Upper lobe of left lung (tissue), 6 donors: ENCODE results near the gene CCDC201. TPM values are rescaled to one million over a fixed set of nuclear protein-coding genes. Genes with fewer than 3 reads are reported as not detected.

Experiments used
- ATAC-seq, 2 donors: fragments of 200-7000 bp; cut with Tn5 transposase; one replicate each; pipeline ENCODE4 v1.9.1; 2022; ENCODE audit warnings: mild to moderate bottlenecking in 2 of 2, moderate library complexity in 2 of 2; ENCODE audit not compliant: low FRiP score in 2 of 2
- DNase-seq, 2 donors: peaks; one replicate each; pipeline ENCODE4 v3.0.0-alpha.2; 2019 to 2020
- H3K27ac ChIP-seq, 4 donors: fragments of 200-600 bp; sonication (generic); one replicate each; pipeline ENCODE4 v1.5.1; 2016 to 2019
- H3K27me3 ChIP-seq, 4 donors: fragments of 200-600 bp; sonication (generic); one replicate each; pipeline ENCODE4 v1.5.1; 2017 to 2019
- H3K36me3 ChIP-seq, 4 donors: fragments of 200-600 bp; sonication (generic); one replicate each; pipeline ENCODE4 v1.5.1; 2016 to 2019
- H3K4me1 ChIP-seq, 4 donors: fragments of 200-600 bp; sonication (generic); one replicate each; pipeline ENCODE4 v1.5.1; 2018 to 2019
- H3K4me3 ChIP-seq, 4 donors: fragments of 200-600 bp; sonication (generic); one replicate each; pipeline ENCODE4 v1.5.1; 2017 to 2019; ENCODE audit warnings: mild to moderate bottlenecking in 2 of 4, moderate library complexity in 1 of 4
- H3K9me3 ChIP-seq, 4 donors: fragments of 200-600 bp; sonication (generic); one replicate each; pipeline ENCODE4 v1.5.1; 2018 to 2019
- EP300 ChIP-seq, 4 donors: sonication (generic); formaldehyde crosslinking; IDR thresholded peaks; one replicate each; pipeline ENCODE4 v1.5.1; 2017; ENCODE audit warnings: antibody characterized with exemption in 4 of 4, control low read depth in 2 of 4
- POLR2A ChIP-seq, 4 donors: fragments of 450-650 bp; IDR thresholded peaks; one replicate each; pipeline ENCODE4 v1.5.1; 2016 to 2017; ENCODE audit warnings: antibody characterized with exemption in 4 of 4, mild to moderate bottlenecking in 2 of 4
- POLR2AphosphoS5 ChIP-seq, 2 donors: sonication (generic); formaldehyde crosslinking; IDR thresholded peaks; one replicate each; pipeline ENCODE4 v1.5.1; 2017; ENCODE audit warnings: antibody characterized with exemption in 2 of 2
- WGBS, 2 donors: methylation state at CpG; one replicate each; pipeline ENCODE4 v1.1.5; 2017 to 2018; 5-methylcytosine and 5-hydroxymethylcytosine counted together
- total RNA-seq, 6 donors: library from RNA; depleted of rRNA in 4 of 6; stranded (reverse); fragments of >200 nt in 4 of 6; gene quantifications; one replicate each; pipeline versions ENCODE4 v1.1.0 to v1.2.1, GENCODE V29; 2016 to 2021
- TF ChIP-seq, protein P1 (sequence below), 6 experiments: fragments of 450-650 bp in 4 of 6; fragments of 200-600 bp in 2 of 6; sonication (generic) in 2 of 6; IDR thresholded peaks; one replicate each; pipeline ENCODE4 v1.5.1; 2016 to 2019; ENCODE audit warnings: antibody characterized with exemption in 6 of 6
- donor health status: DM: no; HTN: no; CAD: no; lungs with moderate emphysema.
- donor health status: DM: no; HTN: yes; CAD: no; lungs with severe emphysema.

CCDC201 gene
- total RNA-seq, 6 donors from 2014 or later: not detected

DNA sequence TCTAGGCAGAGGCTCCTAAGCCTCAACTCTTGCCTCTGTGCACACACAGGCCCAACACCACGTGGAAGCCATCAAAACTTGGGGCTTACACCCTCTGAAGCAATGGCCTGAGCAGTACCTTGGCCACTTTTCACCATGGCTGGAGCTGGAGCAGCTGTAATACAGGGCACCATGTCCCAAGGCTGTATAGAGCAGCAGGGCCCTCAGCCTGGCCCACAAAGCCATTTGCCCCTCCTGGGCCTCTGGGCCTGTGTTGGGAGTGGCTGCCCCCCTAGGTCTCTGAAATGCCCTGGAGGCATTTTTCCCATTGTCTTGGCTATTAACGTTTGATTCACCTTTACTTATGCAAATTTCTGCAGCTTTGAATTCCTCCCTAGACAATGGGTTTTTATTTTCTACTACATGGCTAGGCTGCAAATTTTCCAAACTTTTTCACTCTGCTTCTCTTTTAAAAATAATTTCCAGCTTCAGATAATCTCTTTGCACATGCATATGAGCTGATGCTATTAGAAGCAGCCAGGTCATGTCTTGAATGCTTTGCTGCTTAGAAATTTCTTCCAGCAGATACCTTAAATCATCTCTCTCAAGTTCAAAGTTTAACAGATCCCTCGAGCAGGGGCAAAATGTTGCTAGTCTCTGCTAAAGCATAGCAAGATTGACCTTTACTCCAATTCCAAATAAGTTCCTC, 5.7 kb upstream of the CCDC201 start:
- no peak for DNase-seq
- no peaks in the 10 kb centered on the region for H3K36me3 ChIP-seq
- no peak overlapping the region for H3K27ac ChIP-seq
- ATAC-seq: no peak
- no peaks in the 10 kb centered on the region for H3K27me3 ChIP-seq
- TF ChIP-seq POLR2AphosphoS5 (IDR thresholded peaks at IDR 0.05) (no peak), POLR2A (IDR thresholded peaks at IDR 0.05) (no peak), EP300 (IDR thresholded peaks at IDR 0.05) (no peak)
- TF ChIP-seq, protein P1, sequence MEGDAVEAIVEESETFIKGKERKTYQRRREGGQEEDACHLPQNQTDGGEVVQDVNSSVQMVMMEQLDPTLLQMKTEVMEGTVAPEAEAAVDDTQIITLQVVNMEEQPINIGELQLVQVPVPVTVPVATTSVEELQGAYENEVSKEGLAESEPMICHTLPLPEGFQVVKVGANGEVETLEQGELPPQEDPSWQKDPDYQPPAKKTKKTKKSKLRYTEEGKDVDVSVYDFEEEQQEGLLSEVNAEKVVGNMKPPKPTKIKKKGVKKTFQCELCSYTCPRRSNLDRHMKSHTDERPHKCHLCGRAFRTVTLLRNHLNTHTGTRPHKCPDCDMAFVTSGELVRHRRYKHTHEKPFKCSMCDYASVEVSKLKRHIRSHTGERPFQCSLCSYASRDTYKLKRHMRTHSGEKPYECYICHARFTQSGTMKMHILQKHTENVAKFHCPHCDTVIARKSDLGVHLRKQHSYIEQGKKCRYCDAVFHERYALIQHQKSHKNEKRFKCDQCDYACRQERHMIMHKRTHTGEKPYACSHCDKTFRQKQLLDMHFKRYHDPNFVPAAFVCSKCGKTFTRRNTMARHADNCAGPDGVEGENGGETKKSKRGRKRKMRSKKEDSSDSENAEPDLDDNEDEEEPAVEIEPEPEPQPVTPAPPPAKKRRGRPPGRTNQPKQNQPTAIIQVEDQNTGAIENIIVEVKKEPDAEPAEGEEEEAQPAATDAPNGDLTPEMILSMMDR (IDR thresholded peaks at IDR 0.05): no peak
- no peaks in the 10 kb centered on the region for H3K4me1 ChIP-seq
- WGBS, 2 donors: 55 to 66% methylated on average over 2 to 3 of the region's 3 CpGs
- no peak overlapping the region for H3K4me3 ChIP-seq
- H3K9me3 ChIP-seq: peaks cover 0 to 9% (median 7%) of the 10 kb centered on the region in 4 donors

DNA sequence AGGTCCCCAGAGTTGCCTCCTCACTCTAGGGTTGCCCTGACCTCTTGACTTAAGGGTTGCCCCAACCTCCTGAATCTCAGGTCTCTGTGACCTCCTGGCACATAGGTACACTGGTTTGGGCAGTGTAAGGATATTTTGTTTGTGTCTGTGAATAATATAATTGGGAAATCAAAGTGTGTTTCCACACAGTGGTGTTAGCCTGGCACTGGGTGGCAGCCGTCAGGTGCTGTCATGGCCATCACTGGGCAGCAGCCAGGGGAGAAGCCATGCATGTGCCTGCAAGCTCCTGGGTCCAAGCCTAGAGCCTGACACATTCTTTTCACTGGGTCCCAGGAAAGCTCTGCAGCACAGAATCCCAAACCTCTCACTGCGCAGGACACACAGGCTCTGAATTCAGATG, 3.6 kb upstream of the CCDC201 start:
- H3K4me1 ChIP-seq: no peaks in the 10 kb centered on the region
- no peak for DNase-seq
- no peak overlapping the region for H3K27ac ChIP-seq
- H3K27me3 ChIP-seq: no peaks in the 10 kb centered on the region
- WGBS, 2 donors: 96 to 100% methylated on average over 1 to 2 of the region's 2 CpGs
- no peaks in the 10 kb centered on the region for H3K36me3 ChIP-seq
- no peak overlapping the region for H3K4me3 ChIP-seq
- no peak for ATAC-seq
- TF ChIP-seq POLR2A (IDR thresholded peaks at IDR 0.05) (no peak), EP300 (IDR thresholded peaks at IDR 0.05) (no peak), POLR2AphosphoS5 (IDR thresholded peaks at IDR 0.05) (no peak)
- TF ChIP-seq, protein P1 (IDR thresholded peaks at IDR 0.05): no peak
- peaks cover 0 to 9% (median 7%) of the 10 kb centered on the region in 4 donors for H3K9me3 ChIP-seq

DNA sequence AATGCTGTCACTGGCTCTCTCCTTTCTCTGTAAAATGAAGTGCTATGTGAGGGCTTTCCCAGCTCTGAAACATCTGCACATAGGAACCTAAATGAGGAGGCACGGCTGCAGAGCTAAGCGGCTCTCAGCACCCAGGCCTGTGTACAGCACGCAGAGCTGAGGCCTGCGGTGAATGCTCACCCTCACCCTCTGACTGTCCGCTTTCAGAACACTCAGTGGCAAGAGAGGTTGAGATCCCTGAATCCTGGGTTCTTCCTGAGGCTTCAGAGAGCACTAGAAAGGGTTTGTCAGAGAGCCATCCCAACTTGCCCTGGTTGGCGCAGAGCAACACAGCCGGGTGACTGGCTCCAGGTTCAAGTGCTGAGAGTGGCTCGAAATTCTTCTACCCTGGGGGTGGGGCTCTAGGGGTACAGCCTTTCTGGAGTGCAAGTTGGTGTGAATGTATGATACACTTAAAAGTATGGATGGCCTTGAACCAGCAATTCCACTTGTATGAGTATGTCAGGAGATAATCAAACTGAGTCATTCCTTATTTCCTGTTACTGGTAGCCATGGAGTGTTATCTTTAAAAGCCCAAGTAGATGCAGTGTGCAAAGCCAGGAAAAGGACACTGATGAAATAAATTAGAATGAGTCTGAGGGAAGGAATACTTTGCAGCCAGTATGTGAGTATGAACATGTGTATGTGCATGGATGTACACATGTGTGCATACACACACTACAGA, 1.7 kb upstream of the CCDC201 start:
- Histone ChIP-seq H3K4me3 (no peak overlapping the region), H3K4me1 (no peaks in the 10 kb centered on the region), H3K27ac (no peak overlapping the region), H3K9me3 (peaks cover 0 to 9% (median 7%) of the 10 kb centered on the region in 4 donors), H3K27me3 (no peaks in the 10 kb centered on the region), H3K36me3 (no peaks in the 10 kb centered on the region)
- TF ChIP-seq EP300 (IDR thresholded peaks at IDR 0.05) (no peak), POLR2AphosphoS5 (IDR thresholded peaks at IDR 0.05) (no peak), POLR2A (IDR thresholded peaks at IDR 0.05) (no peak)
- TF ChIP-seq, protein P1 (IDR thresholded peaks at IDR 0.05): no peak
- no peak for ATAC-seq
- no peak for DNase-seq
- 87 to 89% methylated on average over 4 to 8 of the region's 8 CpGs for WGBS, 2 donors

DNA sequence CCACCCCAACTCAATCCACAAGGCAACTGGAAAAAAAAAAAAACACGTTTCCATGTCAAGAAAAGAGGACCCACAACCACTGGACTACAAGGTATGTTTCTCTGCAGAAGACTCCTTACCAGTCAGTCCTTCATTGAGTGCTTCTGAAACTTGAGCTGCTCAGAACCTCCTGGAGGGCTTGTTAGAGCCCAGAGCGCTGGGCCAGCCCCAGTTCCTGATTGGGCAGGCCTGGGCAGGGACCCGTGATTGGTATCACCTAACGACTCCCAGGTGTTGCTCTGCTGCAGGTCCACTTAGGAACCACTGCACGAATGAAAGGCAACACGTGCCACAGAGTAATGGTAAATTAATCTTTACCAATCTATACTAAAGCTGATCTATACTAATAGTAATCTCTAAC, 473 bp upstream of the CCDC201 start:
- Histone ChIP-seq H3K27ac (no peak overlapping the region), H3K4me3 (no peak overlapping the region), H3K9me3 (peaks cover 0 to 5% (median 3%) of the 10 kb centered on the region in 4 donors), H3K36me3 (no peaks in the 10 kb centered on the region), H3K4me1 (no peaks in the 10 kb centered on the region), H3K27me3 (no peaks in the 10 kb centered on the region)
- no peak for DNase-seq
- TF ChIP-seq EP300 (IDR thresholded peaks at IDR 0.05) (no peak), POLR2A (IDR thresholded peaks at IDR 0.05) (no peak)
- WGBS, 2 donors: 71 to 82% methylated on average over 4 to 6 of the region's 6 CpGs
- no peak for ATAC-seq

DNA sequence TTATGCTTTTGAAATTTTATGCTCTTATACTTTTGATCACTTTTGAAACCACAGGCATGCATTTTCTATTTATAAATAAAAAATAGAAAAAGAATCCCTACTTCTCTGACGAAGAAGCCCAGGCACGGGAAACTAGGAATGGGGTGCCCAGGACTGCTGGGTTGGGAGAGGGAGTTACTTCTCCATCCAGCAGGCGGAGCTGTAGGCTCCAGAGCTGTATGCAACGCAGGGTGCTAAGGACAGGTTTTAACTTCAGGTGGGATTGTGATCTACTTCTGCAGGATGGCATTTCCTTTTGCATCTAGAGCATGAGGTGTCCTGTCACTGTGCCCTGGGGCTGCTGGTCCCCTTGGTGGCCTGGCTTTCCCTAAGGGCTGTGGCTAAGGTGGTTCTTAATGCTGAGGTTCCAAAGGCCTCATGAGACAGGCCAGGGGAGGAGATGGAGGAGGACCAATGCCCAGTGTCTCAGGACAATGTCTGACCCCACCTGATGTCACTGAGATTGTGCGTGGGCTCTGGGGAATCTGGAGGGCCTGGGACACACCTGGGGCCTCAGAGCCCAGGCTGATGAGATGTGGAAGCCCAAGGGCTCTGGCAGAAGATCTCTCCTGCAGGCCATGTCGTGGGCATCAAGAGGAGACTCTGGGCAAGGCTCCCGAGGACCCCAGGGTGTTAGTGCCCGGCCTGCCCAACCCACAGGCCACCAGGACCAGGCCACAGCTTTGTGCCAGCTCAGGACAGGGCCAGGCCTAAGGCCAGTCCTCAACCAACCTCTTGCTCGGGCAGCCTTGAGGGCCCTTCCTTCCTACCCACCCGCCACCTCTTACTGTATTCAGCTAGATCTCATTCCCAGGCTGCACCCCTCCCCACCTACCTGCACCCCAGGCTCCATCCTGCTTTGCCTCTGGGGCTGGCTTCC, 507 bp downstream of the CCDC201 start:
- ATAC-seq (no peak), DNase-seq (peak in 1 of 2 donors; percentile 32)
- Histone ChIP-seq H3K27me3 (no peaks in the 10 kb centered on the region), H3K4me3 (no peak overlapping the region), H3K36me3 (no peaks in the 10 kb centered on the region), H3K4me1 (no peaks in the 10 kb centered on the region), H3K27ac (no peak overlapping the region), H3K9me3 (no peaks in the 10 kb centered on the region)
- no peak for TF ChIP-seq POLR2A (IDR thresholded peaks at IDR 0.05)
- TF ChIP-seq POLR2AphosphoS5 (IDR thresholded peaks at IDR 0.05): no peak
- WGBS, 2 donors: 76 to 84% methylated on average over 7 to 10 of the region's 10 CpGs
